Measurements from ENCODE around the gene CIB1. TPM values are rescaled to one million over a fixed set of nuclear protein-coding genes. Genes with fewer than 3 reads are reported as not detected.

CIB1 gene
- total RNA-seq, 2 donors from 2014 or later, result 24.9 to 31.1 TPM

- H3K4me1 ChIP-seq, result peaks cover 0 to 74% of the 10 kb centered on the region in 2 donors
- peak overlapping the region; percentile 60 to 65 for H3K27ac ChIP-seq
Measured at GRCh38 chr15:90205050-90205848, 28.5 kb downstream of the CIB1 start.

GRCh38 chr15:90203922-90204321 lies 29.8 kb downstream of the CIB1 start:
- peaks cover 3% of the 10 kb centered on the region for H3K36me3 ChIP-seq
- H3K4me3 ChIP-seq, result no peak overlapping the region
- TF ChIP-seq CTCF (IDR thresholded peaks at IDR 0.05), result no peak
- DNase-seq (ENCODE audit: low spot score), result no peak
- H3K27me3 ChIP-seq, result no peaks in the 10 kb centered on the region
- H3K9me3 ChIP-seq, result no peaks in the 10 kb centered on the region
- peaks cover 0 to 68% of the 10 kb centered on the region in 2 donors for H3K4me1 ChIP-seq
- H3K27ac ChIP-seq, result no peak overlapping the region

More at GRCh38 chr15:90205050-90205848, 28.5 kb downstream of the CIB1 start:
- H3K9me3 ChIP-seq, result no peaks in the 10 kb centered on the region
- no peak for TF ChIP-seq CTCF (IDR thresholded peaks at IDR 0.05)
- no peak overlapping the region for H3K4me3 ChIP-seq
- DNase-seq (ENCODE audit: low spot score), result no peak
- H3K36me3 ChIP-seq, result peaks cover 10% of the 10 kb centered on the region
- H3K27me3 ChIP-seq, result no peaks in the 10 kb centered on the region

DNA sequence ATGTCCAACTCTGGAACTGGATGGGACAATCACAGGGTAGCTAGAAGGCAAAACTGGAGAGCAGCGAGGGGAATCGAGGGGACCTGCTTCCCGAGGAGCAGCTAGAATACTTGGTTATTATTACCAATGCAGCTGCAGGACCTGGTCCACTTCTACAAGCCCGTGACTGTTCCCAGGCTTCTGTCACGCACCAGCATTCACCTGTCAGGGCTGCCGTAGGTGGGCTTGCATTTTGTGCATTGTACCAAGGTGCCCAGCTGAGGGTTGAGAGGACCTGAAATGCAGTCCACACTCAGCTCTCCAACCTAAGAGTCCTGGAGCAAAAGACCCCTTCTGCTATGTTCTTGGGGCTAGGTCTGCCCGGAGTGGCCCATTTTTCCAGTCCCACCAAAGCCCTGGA lies 30.3 kb downstream of the CIB1 start:
- Histone ChIP-seq H3K27ac (no peak overlapping the region), H3K27me3 (no peaks in the 10 kb centered on the region), H3K36me3 (no peaks in the 10 kb centered on the region), H3K4me1 (peaks cover 0 to 68% of the 10 kb centered on the region in 2 donors), H3K9me3 (no peaks in the 10 kb centered on the region), H3K4me3 (no peak overlapping the region)
- no peak for DNase-seq (ENCODE audit: low spot score)
- TF ChIP-seq CTCF (IDR thresholded peaks at IDR 0.05), result no peak

DNA sequence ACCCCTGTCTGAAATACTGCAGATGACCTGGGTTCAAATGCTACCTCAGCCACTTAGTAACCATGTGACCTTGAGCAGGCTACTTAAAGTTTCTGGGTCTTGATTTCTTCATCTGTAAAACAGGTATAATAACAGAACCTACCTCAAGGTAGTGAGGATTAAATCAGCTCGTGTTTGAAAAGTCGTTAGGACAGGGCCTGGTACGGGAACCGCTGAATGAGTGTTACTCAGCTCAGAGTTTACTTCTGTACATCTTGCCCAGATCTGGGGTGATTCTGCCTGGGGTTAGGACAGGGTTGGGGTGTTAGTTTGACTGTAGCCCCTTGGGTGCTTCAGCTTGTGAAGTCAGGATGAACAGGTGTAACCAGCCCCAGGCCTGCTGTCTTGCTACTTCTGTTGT lies 30.8 kb downstream of the CIB1 start:
- H3K27me3 ChIP-seq, result no peaks in the 10 kb centered on the region
- no peak overlapping the region for H3K4me3 ChIP-seq
- H3K36me3 ChIP-seq, result no peaks in the 10 kb centered on the region
- H3K4me1 ChIP-seq, result peaks cover 0 to 68% of the 10 kb centered on the region in 2 donors
- no peak for DNase-seq (ENCODE audit: low spot score)
- no peak for TF ChIP-seq CTCF (IDR thresholded peaks at IDR 0.05)
- no peak overlapping the region for H3K27ac ChIP-seq
- no peaks in the 10 kb centered on the region for H3K9me3 ChIP-seq

DNA sequence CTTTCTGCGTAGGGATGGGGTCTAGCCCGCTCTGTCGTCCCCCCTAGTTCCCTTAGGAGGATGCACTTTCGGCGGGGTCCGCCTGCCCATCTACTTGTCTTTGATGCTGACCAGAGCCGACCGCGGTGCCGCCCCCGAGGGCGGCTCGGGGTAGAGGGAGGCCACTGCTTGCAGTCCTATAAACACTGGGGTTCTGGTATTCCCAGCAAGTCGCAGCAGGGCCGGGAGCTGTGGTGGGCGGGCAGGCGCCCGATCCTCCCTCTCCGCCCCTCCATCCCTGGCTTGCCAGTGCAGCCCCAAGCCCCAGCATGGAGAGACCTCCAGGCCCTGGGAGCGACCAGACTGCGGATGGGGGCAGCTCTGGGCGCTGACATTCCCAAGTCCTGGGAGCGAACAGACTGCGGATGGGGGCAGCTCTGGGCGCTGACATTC lies 31.8 kb downstream of the CIB1 start:
- Histone ChIP-seq H3K27ac (peak overlapping the region; percentile 54 to 76), H3K27me3 (no peaks in the 10 kb centered on the region), H3K36me3 (no peaks in the 10 kb centered on the region), H3K9me3 (no peaks in the 10 kb centered on the region), H3K4me3 (peak overlapping the region; percentile 67 to 84), H3K4me1 (peaks cover 0 to 61% of the 10 kb centered on the region in 2 donors)
- no peak for DNase-seq (ENCODE audit: low spot score)
- no peak for TF ChIP-seq CTCF (IDR thresholded peaks at IDR 0.05)
